ENCODE data around the gene PSEN1.
"Not testable (repeated sequence)": the region's sequence is repeated elsewhere in the genome, so short reads cannot be mapped to it uniquely, and the experiment has no call there.

GRCh38 chr14:73194306-73194705 is 58.0 kb downstream of the PSEN1 start:
- not testable (repeated sequence) for TF ChIP-seq EZH2 (IDR thresholded peaks at IDR 0.05; ENCODE audit: low read length)
- TF ChIP-seq, protein P1, sequence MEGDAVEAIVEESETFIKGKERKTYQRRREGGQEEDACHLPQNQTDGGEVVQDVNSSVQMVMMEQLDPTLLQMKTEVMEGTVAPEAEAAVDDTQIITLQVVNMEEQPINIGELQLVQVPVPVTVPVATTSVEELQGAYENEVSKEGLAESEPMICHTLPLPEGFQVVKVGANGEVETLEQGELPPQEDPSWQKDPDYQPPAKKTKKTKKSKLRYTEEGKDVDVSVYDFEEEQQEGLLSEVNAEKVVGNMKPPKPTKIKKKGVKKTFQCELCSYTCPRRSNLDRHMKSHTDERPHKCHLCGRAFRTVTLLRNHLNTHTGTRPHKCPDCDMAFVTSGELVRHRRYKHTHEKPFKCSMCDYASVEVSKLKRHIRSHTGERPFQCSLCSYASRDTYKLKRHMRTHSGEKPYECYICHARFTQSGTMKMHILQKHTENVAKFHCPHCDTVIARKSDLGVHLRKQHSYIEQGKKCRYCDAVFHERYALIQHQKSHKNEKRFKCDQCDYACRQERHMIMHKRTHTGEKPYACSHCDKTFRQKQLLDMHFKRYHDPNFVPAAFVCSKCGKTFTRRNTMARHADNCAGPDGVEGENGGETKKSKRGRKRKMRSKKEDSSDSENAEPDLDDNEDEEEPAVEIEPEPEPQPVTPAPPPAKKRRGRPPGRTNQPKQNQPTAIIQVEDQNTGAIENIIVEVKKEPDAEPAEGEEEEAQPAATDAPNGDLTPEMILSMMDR (optimal IDR thresholded peaks at IDR 0.05 in 1 of 3, IDR thresholded peaks at IDR 0.05 in 1 of 3, conservative IDR thresholded peaks at IDR 0.05 in 1 of 3; ENCODE audit: extremely low read depth in 1 of 3, insufficient read depth in 2 of 3, low read length in 3 of 3), result not testable (repeated sequence)
